Ovary (tissue), 3 donors: ENCODE measurements around the gene EFHC2.

Source experiments
- EP300 ChIP-seq: sonication (generic); formaldehyde crosslinking; IDR thresholded peaks from one replicate; pipeline ENCODE4 v1.6.1; 2017; ENCODE audit warnings: antibody characterized with exemption
- POLR2A ChIP-seq: fragments of 450-650 bp; IDR thresholded peaks from one replicate; pipeline ENCODE4 v1.6.1; 2017; ENCODE audit warnings: antibody characterized with exemption, mild to moderate bottlenecking, moderate library complexity
- TF ChIP-seq, protein P1 (sequence below), 3 donors: fragments of 450-650 bp in 2 of 3; fragments of 200-600 bp in 1 of 3; IDR thresholded peaks; one replicate each; pipeline versions ENCODE4 v1.5.1 to v1.8.0; 2016 to 2022; ENCODE audit warnings: antibody characterized with exemption in 3 of 3, mild to moderate bottlenecking in 1 of 3
- donor health status: DM: no; HTN: no; CAD: no.

DNA sequence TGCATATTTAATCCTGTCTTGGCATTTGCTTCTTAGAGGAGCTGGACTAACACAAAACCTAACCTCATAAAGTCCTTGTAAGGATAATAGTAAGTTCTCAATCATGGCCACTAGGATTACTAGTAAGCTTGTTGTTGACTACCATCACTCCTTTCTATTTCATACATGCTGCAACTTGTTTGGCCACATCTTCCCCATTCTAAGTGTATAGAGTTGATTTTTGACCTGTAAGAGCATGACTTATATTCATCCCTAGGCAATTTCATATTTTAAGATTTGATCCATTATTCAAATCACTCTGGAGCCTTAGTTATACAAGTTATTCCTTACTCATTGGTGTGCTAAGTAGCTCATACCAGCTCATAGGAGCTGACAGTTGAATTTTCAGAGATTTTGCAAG lies 109.4 kb downstream of the EFHC2 start:
- TF ChIP-seq POLR2A = no peak
- TF ChIP-seq, protein P1, sequence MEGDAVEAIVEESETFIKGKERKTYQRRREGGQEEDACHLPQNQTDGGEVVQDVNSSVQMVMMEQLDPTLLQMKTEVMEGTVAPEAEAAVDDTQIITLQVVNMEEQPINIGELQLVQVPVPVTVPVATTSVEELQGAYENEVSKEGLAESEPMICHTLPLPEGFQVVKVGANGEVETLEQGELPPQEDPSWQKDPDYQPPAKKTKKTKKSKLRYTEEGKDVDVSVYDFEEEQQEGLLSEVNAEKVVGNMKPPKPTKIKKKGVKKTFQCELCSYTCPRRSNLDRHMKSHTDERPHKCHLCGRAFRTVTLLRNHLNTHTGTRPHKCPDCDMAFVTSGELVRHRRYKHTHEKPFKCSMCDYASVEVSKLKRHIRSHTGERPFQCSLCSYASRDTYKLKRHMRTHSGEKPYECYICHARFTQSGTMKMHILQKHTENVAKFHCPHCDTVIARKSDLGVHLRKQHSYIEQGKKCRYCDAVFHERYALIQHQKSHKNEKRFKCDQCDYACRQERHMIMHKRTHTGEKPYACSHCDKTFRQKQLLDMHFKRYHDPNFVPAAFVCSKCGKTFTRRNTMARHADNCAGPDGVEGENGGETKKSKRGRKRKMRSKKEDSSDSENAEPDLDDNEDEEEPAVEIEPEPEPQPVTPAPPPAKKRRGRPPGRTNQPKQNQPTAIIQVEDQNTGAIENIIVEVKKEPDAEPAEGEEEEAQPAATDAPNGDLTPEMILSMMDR (IDR thresholded peaks at IDR 0.05) = no peak
- no peak for TF ChIP-seq EP300
